Osteoblast (primary cell): ENCODE data around the gene PGBD5. TPM values are rescaled to one million over a fixed set of nuclear protein-coding genes. Genes with fewer than 3 reads are reported as not detected.
"Not testable (repeated sequence)": the region's sequence is repeated elsewhere in the genome, so short reads cannot be mapped to it uniquely, and the experiment has no call there.

Experiments
- DNase-seq: peaks from one replicate; pipeline ENCODE4 v3.0.0; 2011; ENCODE audit warnings: low spot score, mixed read lengths; ENCODE audit not compliant: insufficient read length; ENCODE audit errors: missing footprints
- H2AFZ ChIP-seq: 2 replicates; pipeline ENCODE4 v1.6.0; 2011; ENCODE audit warnings: mild to moderate bottlenecking, low read length
- H3K27ac ChIP-seq: 2 replicates; pipeline ENCODE4 v1.5.1; 2011; ENCODE audit warnings: mild to moderate bottlenecking, low read depth, low read length, moderate library complexity
- H3K27me3 ChIP-seq: 2 replicates; pipeline ENCODE4 v1.6.0; 2012; ENCODE audit warnings: mild to moderate bottlenecking, control low read depth, inconsistent platforms, low read length, moderate library complexity; ENCODE audit not compliant: insufficient read depth
- H3K36me3 ChIP-seq: 2 replicates; pipeline ENCODE4 v1.5.1; 2011; ENCODE audit warnings: mild to moderate bottlenecking, low read length, control low read depth, moderate library complexity; ENCODE audit not compliant: insufficient read depth
- H3K4me1 ChIP-seq: 2 replicates; pipeline ENCODE4 v1.5.1; 2011; ENCODE audit warnings: mild to moderate bottlenecking, low read length, control low read depth, moderate library complexity; ENCODE audit not compliant: insufficient read depth
- H3K4me2 ChIP-seq: 2 replicates; pipeline ENCODE4 v1.6.0; 2011; ENCODE audit warnings: mild to moderate bottlenecking, low read length; ENCODE audit not compliant: insufficient read depth
- H3K4me3 ChIP-seq: fragments of 200-600 bp; sonication (generic); 3 replicates; pipeline ENCODE4 v1.5.1; 2012; ENCODE audit warnings: mild to moderate bottlenecking, low read length, inconsistent platforms; ENCODE audit not compliant: insufficient read depth
- H3K79me2 ChIP-seq: 2 replicates; pipeline ENCODE4 v1.6.0; 2012; ENCODE audit warnings: mild to moderate bottlenecking, low read length, control low read depth, inconsistent platforms; ENCODE audit not compliant: insufficient read depth
- H3K9me3 ChIP-seq: 2 replicates; pipeline ENCODE4 v1.5.1; 2011; ENCODE audit warnings: low read depth, low read length, control low read depth
- H4K20me1 ChIP-seq: 2 replicates; pipeline ENCODE4 v1.6.0; 2012; ENCODE audit warnings: mild to moderate bottlenecking, low read length, control low read depth; ENCODE audit not compliant: insufficient read depth
- CTCF ChIP-seq: IDR thresholded peaks from 2 replicates; pipeline ENCODE4 v1.5.1; 2011; ENCODE audit warnings: mild to moderate bottlenecking, low read depth, low read length, moderate library complexity; ENCODE audit errors: extremely low read depth
- total RNA-seq: library from RNA; depleted of rRNA; stranded (reverse); fragments of >200 nt; gene quantifications from 2 replicates; pipeline ENCODE4 v1.2.3, GENCODE V29; 2012

The PGBD5 gene
- total RNA-seq, 1 donor = under 0.01 TPM

GRCh38 chr1:230413061-230413460 is 13.1 kb downstream of the PGBD5 start:
- Histone ChIP-seq H2AFZ (no peak overlapping the region), H3K9me3 (no peaks in the 10 kb centered on the region), H3K27ac (no peak overlapping the region), H3K36me3 (no peaks in the 10 kb centered on the region), H3K79me2 (no peaks in the 10 kb centered on the region), H3K4me3 (no peak overlapping the region), H3K27me3 (no peaks in the 10 kb centered on the region), H3K4me2 (no peak overlapping the region), H4K20me1 (no peaks in the 10 kb centered on the region), H3K4me1 (no peaks in the 10 kb centered on the region)
- no peak for TF ChIP-seq CTCF
- no peak for DNase-seq

- no peak for TF ChIP-seq CTCF
- Histone ChIP-seq H3K4me3 (no peak overlapping the region), H3K79me2 (no peaks in the 10 kb centered on the region), H2AFZ (no peak overlapping the region), H3K36me3 (no peaks in the 10 kb centered on the region), H3K4me2 (no peak overlapping the region), H4K20me1 (no peaks in the 10 kb centered on the region), H3K27ac (no peak overlapping the region), H3K4me1 (no peaks in the 10 kb centered on the region), H3K9me3 (no peaks in the 10 kb centered on the region), H3K27me3 (no peaks in the 10 kb centered on the region)
- no peak for DNase-seq
These were observed 17.2 kb downstream of the PGBD5 start for GRCh38 chr1:230408971-230409370.

DNA sequence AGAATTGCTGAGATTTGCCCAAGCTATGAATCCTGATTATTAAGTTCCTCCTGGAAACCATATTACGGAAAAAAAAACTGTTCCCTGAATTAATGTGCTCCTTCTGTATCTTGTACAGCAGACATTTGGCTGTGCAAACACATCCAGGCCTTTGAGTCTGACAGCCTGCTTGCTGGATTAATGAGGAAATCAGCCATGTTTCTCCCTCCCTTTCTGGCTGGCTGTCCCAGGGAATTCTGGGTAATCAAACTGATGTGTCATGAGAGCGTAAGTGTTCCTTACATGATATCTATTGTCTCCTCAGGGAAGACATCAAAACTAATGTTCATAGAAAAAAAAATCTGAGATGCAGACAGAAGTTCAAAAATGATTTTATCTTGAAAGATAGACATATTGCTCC is 18.8 kb downstream of the PGBD5 start:
- no peak for DNase-seq
- no peak overlapping the region for H2AFZ ChIP-seq
- no peak overlapping the region for H3K4me3 ChIP-seq
- H3K9me3 ChIP-seq = no peaks in the 10 kb centered on the region
- H3K4me1 ChIP-seq = no peaks in the 10 kb centered on the region
- no peaks in the 10 kb centered on the region for H3K36me3 ChIP-seq
- no peak overlapping the region for H3K4me2 ChIP-seq
- no peak overlapping the region for H3K27ac ChIP-seq
- H3K79me2 ChIP-seq = no peaks in the 10 kb centered on the region
- H3K27me3 ChIP-seq = no peaks in the 10 kb centered on the region
- no peak for TF ChIP-seq CTCF
- H4K20me1 ChIP-seq = no peaks in the 10 kb centered on the region

DNA sequence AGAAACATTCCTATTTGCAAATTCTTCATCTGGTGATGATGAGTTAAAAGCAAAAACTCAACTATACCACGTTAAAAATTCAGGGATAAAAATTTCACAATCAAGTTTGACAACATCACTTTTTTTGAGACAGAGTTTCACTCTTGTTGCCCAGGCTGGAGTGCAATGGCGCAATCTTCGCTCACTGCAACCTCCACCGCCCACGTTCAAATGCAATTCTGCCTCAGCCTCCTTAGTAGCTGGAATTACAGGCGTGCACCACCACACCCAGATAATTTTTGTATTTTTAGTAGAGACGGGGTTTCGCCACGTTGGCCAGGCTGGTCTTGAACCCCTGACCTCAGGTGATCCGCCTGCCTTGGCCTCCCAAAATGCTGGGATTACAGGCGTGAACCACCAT is 19.4 kb downstream of the PGBD5 start:
- not testable (repeated sequence) for DNase-seq, H3K36me3 ChIP-seq, H3K4me3 ChIP-seq, H3K4me1 ChIP-seq, H3K4me2 ChIP-seq, H3K9me3 ChIP-seq, H3K79me2 ChIP-seq, H3K27me3 ChIP-seq, H4K20me1 ChIP-seq, H2AFZ ChIP-seq, H3K27ac ChIP-seq

DNA sequence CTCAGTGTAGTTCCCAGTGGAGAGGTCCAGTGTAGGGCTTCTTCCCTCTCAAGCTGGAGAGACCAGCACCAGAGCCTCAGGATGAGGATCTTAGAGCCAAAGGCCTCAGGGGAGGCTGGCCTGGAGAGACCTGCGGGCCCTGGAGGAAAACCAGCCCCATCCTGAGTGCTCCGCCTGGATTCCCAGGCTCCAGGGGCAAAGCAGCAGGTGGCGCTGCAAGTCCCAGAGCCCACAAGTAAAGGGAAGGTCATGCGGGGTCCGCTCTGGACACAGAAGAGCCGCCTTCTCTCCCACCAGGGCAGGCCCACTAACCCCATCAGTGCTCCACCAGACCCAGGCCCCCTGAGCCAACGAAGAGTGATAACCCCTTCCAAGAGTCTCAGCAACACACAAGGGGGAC is 22.7 kb downstream of the PGBD5 start:
- Histone ChIP-seq H3K79me2 (no peaks in the 10 kb centered on the region), H4K20me1 (no peaks in the 10 kb centered on the region), H3K4me2 (no peak overlapping the region), H3K4me1 (no peaks in the 10 kb centered on the region), H3K4me3 (no peak overlapping the region), H3K36me3 (no peaks in the 10 kb centered on the region), H2AFZ (no peak overlapping the region), H3K27me3 (no peaks in the 10 kb centered on the region), H3K27ac (no peak overlapping the region), H3K9me3 (no peaks in the 10 kb centered on the region)
- TF ChIP-seq CTCF = no peak
- DNase-seq = no peak
